GM21447 (cell line): Measurements from ENCODE around the gene ATIC.
"Not testable (repeated sequence)": the region's sequence is repeated elsewhere in the genome, so short reads cannot be mapped to it uniquely, and the experiment has no call there.

ENCODE experiments used
- ATAC-seq: cut with Tn5 transposase; IDR thresholded peaks from one replicate; pipeline ENCODE4 v1.9.1; 2021; ENCODE audit not compliant: unreplicated experiment

Gene ATIC

DNA sequence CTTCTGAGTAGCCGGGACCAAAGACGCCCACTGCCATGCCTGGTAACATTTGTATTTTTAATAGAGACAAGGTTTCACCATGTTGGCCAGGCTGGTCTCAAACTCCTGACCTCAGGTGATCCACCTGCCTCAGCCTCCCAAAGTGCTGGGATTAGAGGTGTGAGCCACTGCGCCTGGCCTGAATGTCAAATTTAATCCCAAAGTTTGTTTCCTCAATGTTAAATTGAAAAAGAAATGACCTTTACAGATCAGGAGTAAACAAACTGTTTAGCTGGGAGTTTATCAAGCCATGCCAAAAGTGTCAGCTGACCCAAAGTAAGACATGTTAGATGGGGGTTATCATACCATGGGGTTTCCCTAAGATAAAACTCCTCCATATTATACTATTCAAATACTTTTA is 48.2 kb downstream of the ATIC start:
- not testable (repeated sequence) for ATAC-seq

DNA sequence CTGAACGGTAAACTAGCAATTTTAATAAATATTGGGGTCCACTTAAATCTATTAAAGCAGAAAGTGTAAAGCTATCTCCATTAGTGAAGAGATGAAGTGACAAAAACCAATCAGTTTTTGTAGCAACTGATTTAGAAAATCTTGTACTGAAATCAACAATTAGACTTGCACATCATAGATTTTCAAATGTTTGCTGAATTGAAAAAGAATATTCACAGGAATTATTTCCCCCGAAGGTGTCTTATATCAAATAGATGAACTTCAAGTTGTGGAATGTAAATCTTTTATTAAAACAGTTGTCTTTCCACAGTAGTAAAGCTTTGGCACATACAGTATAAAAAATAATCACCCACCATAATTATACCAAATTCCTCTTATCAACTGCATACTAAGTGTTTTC is 48.7 kb downstream of the ATIC start:
- no peak for ATAC-seq

GRCh38 chr2:215361211-215361875 is 49.5 kb downstream of the ATIC start:
- ATAC-seq: no peak

DNA sequence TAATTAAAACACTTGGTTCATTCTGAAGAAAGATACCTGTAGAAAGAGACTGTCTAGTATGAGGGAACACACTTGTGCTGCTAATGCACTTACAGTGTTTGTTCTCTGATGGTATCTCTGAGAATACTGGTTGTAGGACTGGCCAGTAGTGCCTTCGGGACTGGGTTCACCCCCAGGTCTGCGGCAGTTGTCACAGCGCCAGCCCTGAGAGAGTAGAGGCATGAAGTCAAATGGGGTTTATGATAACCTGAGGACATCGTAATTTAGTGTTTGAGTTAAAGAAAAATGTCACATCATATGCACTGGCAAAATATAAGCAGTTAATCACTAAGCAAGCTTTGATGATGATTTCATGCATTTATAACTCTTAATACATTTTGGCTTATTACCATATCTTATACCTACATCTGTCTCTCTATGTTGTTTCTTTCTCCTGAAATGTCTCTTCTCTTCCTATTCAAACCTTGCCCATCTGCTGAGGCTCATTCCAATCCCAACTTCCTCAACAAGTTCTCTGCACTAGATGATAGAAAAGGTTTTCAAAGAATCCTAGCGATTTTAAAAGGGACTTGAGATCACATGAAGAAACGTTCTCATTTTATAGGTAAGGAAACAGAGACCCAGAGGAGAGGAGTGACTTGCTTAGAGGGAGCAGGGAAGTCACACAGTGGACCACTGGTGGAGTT is 50.2 kb downstream of the ATIC start:
- no peak for ATAC-seq

GRCh38 chr2:215362562-215362904 is 50.7 kb downstream of the ATIC start:
- no peak for ATAC-seq

DNA sequence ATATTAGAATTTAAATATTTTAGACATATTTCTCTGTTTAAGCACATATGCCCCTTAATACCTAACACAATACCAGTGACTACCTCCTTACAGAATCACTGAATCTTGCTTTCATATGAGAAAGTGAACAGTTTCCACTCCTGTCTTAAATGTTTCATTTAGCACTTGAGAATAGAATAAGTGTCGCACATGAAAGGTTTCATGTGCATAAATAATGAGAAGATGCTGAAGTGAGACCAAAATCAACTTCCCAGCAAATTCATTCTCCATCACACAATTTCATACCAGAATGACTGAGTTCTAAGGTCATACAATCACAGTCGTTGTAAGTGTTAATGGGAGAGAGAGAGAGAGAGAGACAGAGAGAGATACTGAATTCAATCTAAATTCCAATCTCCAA is 51.2 kb downstream of the ATIC start:
- ATAC-seq: no peak

GRCh38 chr2:215363461-215364156 is 51.8 kb downstream of the ATIC start:
- no peak for ATAC-seq

DNA sequence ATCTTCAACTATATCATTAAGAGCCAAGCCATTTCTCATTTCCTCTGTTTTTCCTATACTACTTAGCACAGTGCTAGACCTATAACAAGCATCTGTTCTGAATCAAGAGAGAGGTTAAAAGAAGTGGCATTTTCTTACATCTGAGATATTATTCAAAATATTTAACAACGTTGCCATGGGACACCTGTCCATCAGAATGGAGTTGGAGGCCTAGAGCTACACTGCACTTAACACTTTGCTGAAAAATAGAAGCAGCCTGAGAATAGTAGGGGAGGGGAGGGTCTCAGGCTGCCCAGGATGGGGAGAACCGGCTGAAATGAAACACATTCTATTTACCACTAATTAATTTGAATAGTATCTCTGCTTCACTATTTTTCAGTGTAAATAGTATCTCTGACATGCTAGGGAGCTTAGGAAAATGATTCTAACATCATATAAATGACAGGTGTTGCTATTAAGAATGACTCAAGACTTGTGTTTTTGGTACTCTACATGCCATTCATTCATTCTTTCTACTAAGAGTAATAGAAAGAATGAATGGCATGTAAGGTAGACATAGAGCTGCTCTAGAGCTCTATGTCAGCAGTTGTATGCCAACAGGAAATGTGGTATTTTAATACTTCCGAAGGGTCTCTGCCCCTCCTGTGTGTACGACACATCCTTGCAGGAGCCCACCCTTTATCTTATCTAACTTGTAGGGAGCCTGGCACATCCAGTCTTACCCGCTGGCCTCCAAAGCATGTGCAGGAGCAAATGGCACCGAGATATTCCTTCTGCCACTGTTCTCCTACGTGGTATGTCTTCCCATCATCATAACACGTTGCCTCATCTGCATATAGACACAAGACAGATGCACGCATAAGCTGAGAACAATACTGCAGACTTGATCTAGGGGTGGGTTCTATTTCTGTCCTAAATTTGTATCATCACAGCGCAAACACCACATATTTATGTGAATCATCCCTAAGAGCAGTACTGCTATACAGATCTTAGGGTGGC is 52.6 kb downstream of the ATIC start:
- ATAC-seq: no peak

GRCh38 chr2:215365184-215365658 is 53.4 kb downstream of the ATIC start:
- no peak for ATAC-seq

DNA sequence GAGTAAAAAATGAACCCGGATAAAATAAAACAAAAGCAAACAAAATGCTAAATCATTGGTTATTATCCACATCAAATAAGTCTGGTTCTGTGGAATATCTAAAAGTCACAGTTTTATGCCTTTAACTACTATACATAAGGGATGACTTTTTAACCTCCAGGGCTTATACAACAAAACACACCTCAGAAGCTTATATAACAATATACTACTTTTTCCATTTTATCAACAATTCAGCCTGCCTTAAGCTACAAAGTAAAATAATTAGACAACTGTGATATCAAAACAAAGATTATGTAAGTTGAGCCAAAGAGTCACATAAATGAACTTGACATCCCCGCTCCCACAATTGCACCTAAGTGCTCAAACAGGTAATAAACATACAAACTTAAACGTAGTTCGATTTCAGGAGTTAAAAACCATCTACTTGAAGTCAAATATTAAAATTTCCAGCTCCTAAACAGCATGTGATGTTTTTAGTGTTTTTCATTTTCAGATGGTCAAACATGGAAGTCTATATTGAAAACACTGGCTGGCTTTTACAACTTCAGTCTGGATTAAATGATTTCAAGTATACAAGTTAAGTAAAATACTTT is 54.7 kb downstream of the ATIC start:
- no peak for ATAC-seq

- ATAC-seq: no peak
These were observed 56.0 kb downstream of the ATIC start for GRCh38 chr2:215367662-215368492.

GRCh38 chr2:215368493-215368809 is 56.6 kb downstream of the ATIC start:
- no peak for ATAC-seq

- ATAC-seq: no peak
These were observed 57.4 kb downstream of the ATIC start for GRCh38 chr2:215369181-215369760.

DNA sequence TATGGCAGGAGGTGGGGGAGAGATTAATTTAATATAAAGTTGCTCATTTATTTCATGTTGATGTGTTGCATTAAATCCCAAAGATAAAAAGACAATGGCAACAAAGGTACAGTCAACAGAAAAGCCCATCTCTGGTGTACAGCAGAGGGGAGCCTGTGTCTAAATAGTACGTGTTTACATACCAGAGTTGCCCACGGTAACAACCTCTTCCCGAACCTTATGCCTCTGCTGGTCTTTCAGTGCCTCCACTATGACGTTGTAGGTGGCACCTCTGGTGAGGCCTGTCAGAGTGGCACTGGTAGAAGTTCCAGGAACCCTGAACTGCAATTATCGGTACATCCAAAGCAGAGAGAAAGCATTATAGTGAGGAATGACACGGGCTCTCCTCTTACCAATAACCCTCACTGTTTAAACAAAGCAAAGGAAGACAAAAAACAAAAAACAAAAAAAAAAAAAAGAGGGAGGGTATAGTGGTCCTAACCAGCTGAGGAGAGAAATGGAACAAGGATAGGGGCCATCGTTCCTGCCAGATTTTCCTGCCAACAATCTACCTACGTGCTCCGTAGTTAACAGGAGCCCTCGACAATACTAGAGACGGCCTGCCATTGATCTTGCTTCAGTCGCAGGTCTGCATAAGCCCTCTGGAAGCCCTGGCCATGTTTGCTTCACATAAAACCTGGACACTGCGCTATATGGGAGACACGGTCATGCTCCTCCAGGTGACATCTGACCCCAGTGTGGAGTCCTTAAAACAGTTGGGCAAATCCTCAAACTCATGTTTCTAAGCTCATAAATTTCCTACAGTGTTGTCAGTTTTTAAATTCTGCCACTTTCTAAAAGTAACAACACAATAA is 58.5 kb downstream of the ATIC start:
- no peak for ATAC-seq

- ATAC-seq: no peak
These were observed 60.3 kb downstream of the ATIC start for GRCh38 chr2:215371915-215372897.

DNA sequence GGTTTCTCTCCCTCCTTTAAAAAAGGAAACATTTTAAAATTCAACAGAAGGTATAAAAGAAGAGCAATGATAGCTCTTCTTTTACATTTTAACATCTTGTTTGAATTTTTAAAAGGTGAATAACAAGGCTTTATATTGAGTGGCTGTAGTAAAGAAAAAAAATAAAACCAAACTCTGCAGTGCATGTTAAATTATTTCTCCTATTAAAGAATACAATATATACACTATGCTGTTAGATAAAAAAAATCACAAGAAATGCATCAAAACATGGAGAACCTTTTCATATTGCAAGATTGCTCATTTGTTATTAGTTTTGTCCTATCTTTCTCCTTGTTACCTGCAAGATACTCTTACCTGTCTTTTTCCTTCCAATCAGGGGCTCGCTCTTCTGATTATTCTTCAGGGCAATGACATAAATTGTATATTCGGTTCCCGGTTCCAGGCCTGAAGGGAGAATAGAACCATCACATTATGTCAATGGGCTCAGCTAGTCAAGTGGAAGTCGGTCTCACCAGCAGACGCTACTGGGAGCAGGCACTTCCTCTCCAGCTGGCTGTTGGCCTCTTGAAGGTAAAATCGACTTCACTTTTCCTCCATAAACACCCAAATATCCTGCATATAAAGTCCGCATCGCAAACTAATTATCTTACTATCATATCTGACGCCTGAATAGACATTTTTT is 61.2 kb downstream of the ATIC start:
- ATAC-seq: no peak

DNA sequence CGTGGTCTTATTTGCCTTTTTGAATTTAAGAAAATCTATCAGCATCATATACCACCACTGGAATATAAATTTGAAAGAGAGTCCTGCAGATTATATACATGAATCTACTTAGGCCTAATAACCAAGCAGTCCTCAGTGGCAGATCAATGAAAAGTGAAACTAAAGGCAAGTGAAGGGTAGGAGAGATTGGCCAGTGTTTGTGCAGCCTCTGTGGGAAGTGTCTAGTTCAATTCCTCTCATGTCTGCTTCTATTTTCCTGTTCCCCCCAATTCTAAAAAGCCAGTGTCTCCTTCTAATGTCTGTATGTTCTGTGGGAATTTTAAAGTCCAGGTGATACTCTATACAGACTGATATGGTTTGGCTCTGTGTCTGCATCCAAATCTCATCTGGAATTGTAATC is 62.1 kb downstream of the ATIC start:
- no peak for ATAC-seq
